Measurements from ENCODE around the gene CASKIN1.

CASKIN1 gene

GRCh38 chr16:2200313-2200712 lies 3.9 kb upstream of the CASKIN1 start:
- TF ChIP-seq EZH2phosphoT487 (IDR thresholded peaks at IDR 0.05; ENCODE audit: borderline replicate concordance) (no peak), CTCF (conservative IDR thresholded peaks at IDR 0.05; ENCODE audit: low read length) (no peak)
- Histone ChIP-seq H3K27me3 (ENCODE audit: insufficient read depth, low read length, poor library complexity, severe bottlenecking) (no peaks in the 10 kb centered on the region), H3K9me3 (ENCODE audit: insufficient read depth, low read depth, low read length) (no peaks in the 10 kb centered on the region), H3K4me1 (ENCODE audit: insufficient read depth, low read length, poor library complexity, severe bottlenecking) (no peaks in the 10 kb centered on the region), H3F3A (ENCODE audit: low read depth) (no peaks in the 10 kb centered on the region), H3K36me3 (ENCODE audit: insufficient read depth, low read length) (no peaks in the 10 kb centered on the region), H3K79me2 (ENCODE audit: insufficient read depth, low read length) (no peaks in the 10 kb centered on the region), H2AFZ (ENCODE audit: low read length) (no peak overlapping the region), H3K4me3 (ENCODE audit: low read length, poor library complexity, severe bottlenecking) (no peak overlapping the region), H3K9ac (ENCODE audit: low read depth, low read length, poor library complexity, severe bottlenecking) (no peak overlapping the region), H3K9me2 (replicated peaks; ENCODE audit: low read depth, low read length) (no peaks in the 10 kb centered on the region), H3K4me2 (ENCODE audit: low read depth, low read length, poor library complexity, severe bottlenecking) (no peak overlapping the region), H4K20me1 (ENCODE audit: insufficient read depth, low read length, poor library complexity, severe bottlenecking) (no peaks in the 10 kb centered on the region)

GRCh38 chr16:2199621-2200139 lies 3.3 kb upstream of the CASKIN1 start:
- H4K20me1 ChIP-seq (ENCODE audit: insufficient read depth, low read length, poor library complexity, severe bottlenecking): no peaks in the 10 kb centered on the region
- H2AFZ ChIP-seq (ENCODE audit: low read length): no peak overlapping the region
- H3K4me2 ChIP-seq (ENCODE audit: low read depth, low read length, poor library complexity, severe bottlenecking): no peak overlapping the region
- no peaks in the 10 kb centered on the region for H3F3A ChIP-seq (ENCODE audit: low read depth)
- H3K27me3 ChIP-seq (ENCODE audit: insufficient read depth, low read length, poor library complexity, severe bottlenecking): no peaks in the 10 kb centered on the region
- H3K4me3 ChIP-seq (ENCODE audit: low read length, poor library complexity, severe bottlenecking): no peak overlapping the region
- no peak overlapping the region for H3K9ac ChIP-seq (ENCODE audit: low read depth, low read length, poor library complexity, severe bottlenecking)
- TF ChIP-seq EZH2phosphoT487 (IDR thresholded peaks at IDR 0.05; ENCODE audit: borderline replicate concordance) (no peak), CTCF (conservative IDR thresholded peaks at IDR 0.05; ENCODE audit: low read length) (no peak)
- H3K9me3 ChIP-seq (ENCODE audit: insufficient read depth, low read depth, low read length): no peaks in the 10 kb centered on the region
- H3K79me2 ChIP-seq (ENCODE audit: insufficient read depth, low read length): no peaks in the 10 kb centered on the region
- H3K36me3 ChIP-seq (ENCODE audit: insufficient read depth, low read length): no peaks in the 10 kb centered on the region
- H3K4me1 ChIP-seq (ENCODE audit: insufficient read depth, low read length, poor library complexity, severe bottlenecking): no peaks in the 10 kb centered on the region
- H3K9me2 ChIP-seq (replicated peaks; ENCODE audit: low read depth, low read length): no peaks in the 10 kb centered on the region

- no peaks in the 10 kb centered on the region for H3F3A ChIP-seq (ENCODE audit: low read depth)
- no peak overlapping the region for H3K4me3 ChIP-seq (ENCODE audit: low read length, poor library complexity, severe bottlenecking)
- H2AFZ ChIP-seq (ENCODE audit: low read length): no peak overlapping the region
- no peaks in the 10 kb centered on the region for H3K79me2 ChIP-seq (ENCODE audit: insufficient read depth, low read length)
- H3K36me3 ChIP-seq (ENCODE audit: insufficient read depth, low read length): no peaks in the 10 kb centered on the region
- no peak overlapping the region for H3K9ac ChIP-seq (ENCODE audit: low read depth, low read length, poor library complexity, severe bottlenecking)
- H3K4me1 ChIP-seq (ENCODE audit: insufficient read depth, low read length, poor library complexity, severe bottlenecking): no peaks in the 10 kb centered on the region
- TF ChIP-seq CTCF (conservative IDR thresholded peaks at IDR 0.05; ENCODE audit: low read length) (no peak), EZH2phosphoT487 (IDR thresholded peaks at IDR 0.05; ENCODE audit: borderline replicate concordance) (no peak)
- no peaks in the 10 kb centered on the region for H3K9me3 ChIP-seq (ENCODE audit: insufficient read depth, low read depth, low read length)
- H3K27me3 ChIP-seq (ENCODE audit: insufficient read depth, low read length, poor library complexity, severe bottlenecking): no peaks in the 10 kb centered on the region
- no peaks in the 10 kb centered on the region for H3K9me2 ChIP-seq (replicated peaks; ENCODE audit: low read depth, low read length)
- no peaks in the 10 kb centered on the region for H4K20me1 ChIP-seq (ENCODE audit: insufficient read depth, low read length, poor library complexity, severe bottlenecking)
- H3K4me2 ChIP-seq (ENCODE audit: low read depth, low read length, poor library complexity, severe bottlenecking): no peak overlapping the region
Observed at GRCh38 chr16:2199095-2199494, 2.7 kb upstream of the CASKIN1 start.
